Colonic mucosa (tissue), 4 donors: ENCODE data around the gene TNFAIP8. TPM values are rescaled to one million over a fixed set of nuclear protein-coding genes. Genes with fewer than 3 reads are reported as not detected.

Source experiments
- DNase-seq: peaks from one replicate; pipeline ENCODE4 v3.0.0-alpha.2; 2020
- H3K27ac ChIP-seq: fragments of 200-600 bp; one replicate; pipeline ENCODE4 v1.8.0; 2021
- H3K27me3 ChIP-seq: fragments of 200-600 bp; one replicate; pipeline ENCODE4 v1.8.0; 2021
- H3K36me3 ChIP-seq: fragments of 200-600 bp; one replicate; pipeline ENCODE4 v1.8.0; 2021
- H3K4me1 ChIP-seq: fragments of 200-600 bp; one replicate; pipeline ENCODE4 v1.8.0; 2021; ENCODE audit warnings: mild to moderate bottlenecking
- H3K4me3 ChIP-seq: fragments of 200-600 bp; one replicate; pipeline ENCODE4 v1.8.0; 2021
- H3K9ac ChIP-seq, 2 donors: one replicate each; pipeline ENCODE4 v1.7.0; 2013; ENCODE audit warnings: control low read depth in 2 of 2, low read depth in 2 of 2, low read length in 2 of 2
- H3K9me3 ChIP-seq: fragments of 200-600 bp; one replicate; pipeline ENCODE4 v1.8.0; 2021
- CTCF ChIP-seq: fragments of 200-600 bp; IDR thresholded peaks from one replicate; pipeline ENCODE4 v1.8.0; 2022; ENCODE audit warnings: antibody characterized with exemption, mild to moderate bottlenecking
- intact Hi-C: fragments of 100-400 bp; cut with DNase I; formaldehyde crosslinking; loops from one replicate; pipeline ENCODE4 v1.14.1; 2022
- total RNA-seq, 2 donors: library from RNA; stranded (reverse); fragmentation: NEBNext Ultra II Directional in 1 of 2; extraction: Animal tissue kit (Norgen Biotek cat#: 25700) in 1 of 2; gene quantifications; one replicate each; pipeline ENCODE4 v1.2.1, GENCODE V29; 2021
- donor health status: healthy.
- donor health status: DM: no; HTN: no; CAD: no.
- donor health status: DM: no; HTN: no; CAD: no.

Gene TNFAIP8
- total RNA-seq, 2 donors from 2014 or later = 11.0 to 12.7 TPM

GRCh38 chr5:119339344-119339743 lies 16.5 kb upstream of the TNFAIP8 start:
- H3K9ac ChIP-seq = no peak overlapping the region
- H3K9me3 ChIP-seq = no peaks in the 10 kb centered on the region
- H3K27ac ChIP-seq = no peak overlapping the region
- H3K36me3 ChIP-seq = no peaks in the 10 kb centered on the region
- DNase-seq = no peak
- no peak for TF ChIP-seq CTCF
- H3K4me3 ChIP-seq = no peak overlapping the region
- H3K4me1 ChIP-seq = no peaks in the 10 kb centered on the region
- no peaks in the 10 kb centered on the region for H3K27me3 ChIP-seq
- intact Hi-C loops = loop anchor here (5.0 kb wide), 1 partner anchor 352 kb away; the partner anchor contains the start of gene DTWD2

DNA sequence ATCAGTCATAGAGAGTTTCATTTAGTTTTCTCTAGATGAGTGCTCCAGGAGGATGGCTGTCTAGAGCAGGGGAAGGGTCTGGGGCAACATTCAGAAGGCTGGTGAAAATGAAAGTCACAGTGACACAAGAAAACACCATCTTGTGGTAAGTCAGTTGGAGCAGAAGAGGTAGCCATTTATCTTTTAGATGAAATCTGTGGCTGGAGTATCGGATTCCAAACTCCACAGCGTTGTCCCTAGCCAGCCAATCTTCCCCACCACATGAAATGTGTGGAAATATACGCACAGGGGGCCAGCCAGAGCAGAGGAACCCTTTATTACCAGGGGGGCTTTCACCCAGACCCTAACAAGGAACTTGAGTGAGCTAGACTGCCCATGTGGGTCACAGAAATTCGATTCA lies 15.9 kb upstream of the TNFAIP8 start:
- no peaks in the 10 kb centered on the region for H3K27me3 ChIP-seq
- peak overlapping the region; percentile 57 for H3K27ac ChIP-seq
- no peaks in the 10 kb centered on the region for H3K36me3 ChIP-seq
- no peaks in the 10 kb centered on the region for H3K9me3 ChIP-seq
- no peak overlapping the region for H3K4me3 ChIP-seq
- intact Hi-C loops = loop anchor here (5.0 kb wide), 1 partner anchor 353 kb away; the partner anchor contains the start of gene DTWD2
- H3K4me1 ChIP-seq = no peaks in the 10 kb centered on the region
- no peak overlapping the region for H3K9ac ChIP-seq
- no peak for TF ChIP-seq CTCF
- DNase-seq = no peak

- peak overlapping the region in 1 of 2 donors; percentile 25 for H3K9ac ChIP-seq
- intact Hi-C loops = no loop called here
- peak overlapping the region; percentile 57 for H3K27ac ChIP-seq
- H3K36me3 ChIP-seq = no peaks in the 10 kb centered on the region
- no peaks in the 10 kb centered on the region for H3K27me3 ChIP-seq
- no peaks in the 10 kb centered on the region for H3K4me1 ChIP-seq
- H3K4me3 ChIP-seq = no peak overlapping the region
- H3K9me3 ChIP-seq = no peaks in the 10 kb centered on the region
- TF ChIP-seq CTCF = no peak
- no peak for DNase-seq
Observed at GRCh38 chr5:119340597-119341218, 15.1 kb upstream of the TNFAIP8 start.

DNA sequence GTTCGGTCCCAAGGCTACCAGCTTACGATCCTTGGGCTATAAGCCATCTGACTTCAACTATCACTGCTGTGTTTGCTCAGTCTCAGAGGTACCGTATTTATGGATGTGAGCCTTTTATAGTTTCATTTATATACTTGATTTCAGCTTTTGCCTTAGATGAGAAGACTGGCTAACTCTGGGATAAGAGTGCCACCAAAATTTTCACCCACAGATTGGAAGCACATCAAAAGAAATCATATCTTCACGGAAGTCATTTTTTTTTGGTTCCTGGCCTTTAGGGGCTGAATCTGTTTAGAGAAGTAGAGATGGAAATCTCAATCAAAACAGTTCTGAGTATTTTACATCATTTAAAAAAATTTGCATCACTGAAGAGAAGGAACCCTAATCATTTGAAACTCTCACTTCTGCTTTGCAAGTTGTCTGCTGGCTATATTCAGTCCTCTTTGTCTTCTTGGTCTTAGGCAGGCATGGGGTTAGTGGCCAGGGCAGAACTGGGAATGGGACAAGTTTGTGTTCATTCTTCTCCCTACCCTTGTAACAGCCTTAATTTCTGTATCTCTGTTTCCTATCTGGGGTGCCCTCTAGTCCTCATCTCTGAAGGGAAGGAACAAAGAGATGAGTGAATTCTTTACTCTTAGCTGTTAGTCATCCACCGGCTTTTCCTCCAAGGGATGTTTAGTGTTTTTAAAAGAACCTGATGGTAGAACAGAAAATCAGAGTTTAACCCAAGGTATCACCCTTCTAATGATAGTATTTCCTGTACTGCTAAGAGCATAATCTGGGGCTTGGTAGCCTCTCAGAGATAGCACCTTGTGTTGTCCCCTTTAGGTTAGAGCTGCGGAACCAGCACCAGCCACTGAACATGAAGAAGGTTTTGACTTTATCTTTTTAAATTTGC lies 14.1 kb upstream of the TNFAIP8 start:
- Histone ChIP-seq H3K4me3 (no peak overlapping the region), H3K27me3 (no peaks in the 10 kb centered on the region), H3K27ac (peak overlapping the region; percentile 57), H3K9ac (no peak overlapping the region), H3K36me3 (no peaks in the 10 kb centered on the region), H3K9me3 (no peaks in the 10 kb centered on the region), H3K4me1 (no peaks in the 10 kb centered on the region)
- DNase-seq = no peak
- intact Hi-C loops = no loop called here
- no peak for TF ChIP-seq CTCF

DNA sequence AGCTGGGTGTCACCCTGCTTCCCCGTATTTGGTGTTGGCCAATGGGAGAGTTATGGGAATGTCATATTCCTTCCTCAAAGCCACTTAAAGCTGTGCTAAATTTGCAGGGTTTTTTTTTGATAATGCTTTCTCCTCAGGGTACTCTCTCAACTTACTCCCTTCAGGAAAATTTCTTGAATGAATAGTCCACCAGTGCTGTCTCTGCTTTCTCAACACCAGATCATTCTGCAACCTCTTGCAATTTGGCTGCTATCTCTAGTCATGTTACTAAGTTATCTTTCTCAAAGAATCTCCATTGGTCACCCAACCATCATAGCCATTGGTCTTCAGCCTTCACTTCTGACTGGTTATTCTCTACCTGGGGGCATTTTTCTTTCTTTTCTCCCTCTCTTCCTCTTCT lies 13.4 kb upstream of the TNFAIP8 start:
- DNase-seq = no peak
- H3K9me3 ChIP-seq = no peaks in the 10 kb centered on the region
- intact Hi-C loops = no loop called here
- H3K4me3 ChIP-seq = no peak overlapping the region
- no peaks in the 10 kb centered on the region for H3K36me3 ChIP-seq
- H3K9ac ChIP-seq = no peak overlapping the region
- H3K27ac ChIP-seq = peak overlapping the region; percentile 24
- no peak for TF ChIP-seq CTCF
- H3K27me3 ChIP-seq = no peaks in the 10 kb centered on the region
- no peaks in the 10 kb centered on the region for H3K4me1 ChIP-seq
